Activated T-helper 17 cell treated with anti-CD3 and anti-CD28 coated beads, Interleukin-2, amount 50 U/mL, for 72 hours (primary cell): ENCODE data around the gene TUBB4B. TPM values are rescaled to one million over a fixed set of nuclear protein-coding genes. Genes with fewer than 3 reads are reported as not detected.

Experiments used
- ATAC-seq: fragments of 150-1000 bp; cut with Tn5 transposase; replicated peaks from 2 replicates; pipeline ENCODE4 v1.10.0; 2021; ENCODE audit warnings: mild to moderate bottlenecking, moderate library complexity
- H3K27ac Mint-ChIP-seq: one replicate; pipeline ENCODE4 v1.8.0; 2022; ENCODE audit warnings: mixed read lengths
- H3K27me3 Mint-ChIP-seq: one replicate; pipeline ENCODE4 v1.8.0; 2022; ENCODE audit warnings: mixed read lengths
- H3K36me3 Mint-ChIP-seq: one replicate; pipeline ENCODE4 v1.8.0; 2022; ENCODE audit warnings: low read depth, mild to moderate bottlenecking, mixed read lengths
- H3K4me1 Mint-ChIP-seq: one replicate; pipeline ENCODE4 v1.8.0; 2022; ENCODE audit warnings: mixed read lengths
- H3K4me3 Mint-ChIP-seq: one replicate; pipeline ENCODE4 v1.8.0; 2022; ENCODE audit warnings: mild to moderate bottlenecking, mixed read lengths
- H3K9me3 Mint-ChIP-seq: one replicate; pipeline ENCODE4 v1.8.0; 2022; ENCODE audit warnings: mixed read lengths
- total RNA-seq, 2 donors: library from RNA; stranded (reverse); gene quantifications; one replicate each; pipeline ENCODE4 v1.2.3, GENCODE V29; 2022

TUBB4B gene
- total RNA-seq, 2 donors from 2014 or later, result 232 to 372 TPM

DNA sequence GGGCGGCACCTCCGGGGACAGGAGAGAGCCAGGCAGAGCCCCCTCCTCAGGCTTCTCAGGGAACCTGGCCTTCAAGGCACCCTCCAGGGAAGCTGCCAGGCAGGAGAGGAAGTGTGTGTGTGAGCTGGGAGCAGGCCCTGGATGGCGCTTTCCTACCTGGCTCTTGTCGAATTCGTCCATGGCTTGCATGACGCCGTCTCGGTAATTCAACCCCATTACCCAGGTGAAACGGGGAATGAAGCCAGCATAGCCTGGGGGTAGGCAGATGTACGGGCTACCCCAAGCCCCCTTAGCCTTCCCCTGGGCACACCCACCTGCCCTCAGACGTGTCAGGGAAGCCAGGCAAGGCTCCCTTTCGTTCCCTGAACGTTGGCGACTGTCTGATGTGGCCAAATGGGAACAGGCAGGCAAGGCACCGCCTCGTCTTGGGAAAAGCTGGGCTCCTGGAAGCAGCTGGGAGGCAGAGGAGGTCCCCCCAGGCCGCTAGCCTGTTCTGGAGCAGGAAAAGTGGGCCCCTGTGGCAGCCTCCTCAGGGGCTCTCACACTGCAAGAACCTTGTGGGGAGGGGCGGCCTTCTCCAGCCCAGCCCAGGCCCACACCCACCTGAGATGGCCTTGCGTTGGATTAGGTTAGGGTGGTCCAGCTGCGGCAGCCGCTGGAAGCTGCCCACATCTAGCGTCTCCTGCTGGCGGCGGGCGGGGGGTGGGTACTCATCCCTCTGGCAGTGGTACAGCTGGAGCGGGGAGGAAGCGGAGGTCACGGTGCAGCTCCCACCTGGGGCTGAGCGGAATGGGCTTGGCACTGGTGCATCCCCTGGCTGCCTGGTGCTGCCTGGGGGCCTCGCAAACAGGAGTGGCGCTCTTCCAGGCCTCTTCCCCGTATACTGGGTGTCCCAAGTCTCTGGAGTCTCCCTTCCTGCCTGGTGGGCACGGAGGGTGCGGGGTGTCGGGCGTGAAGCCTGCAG is 3.7 kb downstream of the TUBB4B start:
- Mint-ChIP-seq H3K27ac (no peak overlapping the region), H3K9me3 (no peaks in the 10 kb centered on the region), H3K4me1 (peaks cover 5% of the 10 kb centered on the region), H3K36me3 (peaks cover 34% of the 10 kb centered on the region), H3K4me3 (no peak overlapping the region), H3K27me3 (no peaks in the 10 kb centered on the region)
- ATAC-seq, result no peak

DNA sequence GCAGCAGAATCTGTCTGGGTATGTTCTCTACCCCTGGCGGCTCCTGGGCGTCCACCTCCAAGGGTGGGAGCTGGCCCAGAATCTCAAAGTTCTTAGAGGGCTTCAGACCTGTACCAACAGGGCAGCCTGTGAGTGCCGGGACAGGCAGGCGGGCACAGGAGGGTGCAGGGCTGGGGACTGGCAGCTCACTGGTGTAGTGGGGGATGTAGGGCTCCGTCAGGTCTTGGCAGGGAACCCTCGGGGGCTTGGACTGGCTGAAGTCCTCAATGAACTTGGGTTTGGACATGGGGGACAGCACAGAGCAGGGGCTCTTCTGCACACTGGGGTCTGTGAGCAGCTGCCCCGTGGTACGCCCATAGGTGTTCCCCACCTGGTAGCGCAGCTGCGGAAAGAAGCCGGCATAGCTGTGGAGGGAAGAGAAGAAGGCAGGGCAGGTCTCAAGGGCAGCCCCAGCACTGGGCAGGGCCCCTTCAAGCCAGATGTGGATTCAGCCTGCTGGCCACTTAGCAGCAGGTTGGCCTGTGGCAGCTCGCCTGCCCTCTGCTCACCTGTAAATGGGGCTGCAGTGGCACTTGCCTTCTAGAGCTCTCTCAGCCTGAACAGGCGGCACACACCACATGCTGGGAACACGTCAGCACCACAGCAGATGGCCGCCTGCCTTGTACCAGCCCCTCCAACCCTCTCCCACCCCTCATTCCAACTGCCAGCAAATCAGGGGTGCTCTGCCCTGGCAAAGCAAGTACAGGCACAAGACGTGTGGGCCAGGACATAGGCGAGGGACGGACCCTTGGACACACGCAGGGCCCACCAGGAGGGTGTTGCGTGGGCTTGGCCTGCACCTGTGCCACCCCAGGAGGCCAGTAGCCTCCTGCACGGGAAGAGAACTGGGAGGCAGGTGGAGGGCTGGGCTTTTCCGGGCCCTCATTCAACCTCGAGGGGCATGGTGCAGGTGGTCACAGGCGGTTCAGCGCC is 4.6 kb downstream of the TUBB4B start:
- peaks cover 5% of the 10 kb centered on the region for H3K4me1 Mint-ChIP-seq

DNA sequence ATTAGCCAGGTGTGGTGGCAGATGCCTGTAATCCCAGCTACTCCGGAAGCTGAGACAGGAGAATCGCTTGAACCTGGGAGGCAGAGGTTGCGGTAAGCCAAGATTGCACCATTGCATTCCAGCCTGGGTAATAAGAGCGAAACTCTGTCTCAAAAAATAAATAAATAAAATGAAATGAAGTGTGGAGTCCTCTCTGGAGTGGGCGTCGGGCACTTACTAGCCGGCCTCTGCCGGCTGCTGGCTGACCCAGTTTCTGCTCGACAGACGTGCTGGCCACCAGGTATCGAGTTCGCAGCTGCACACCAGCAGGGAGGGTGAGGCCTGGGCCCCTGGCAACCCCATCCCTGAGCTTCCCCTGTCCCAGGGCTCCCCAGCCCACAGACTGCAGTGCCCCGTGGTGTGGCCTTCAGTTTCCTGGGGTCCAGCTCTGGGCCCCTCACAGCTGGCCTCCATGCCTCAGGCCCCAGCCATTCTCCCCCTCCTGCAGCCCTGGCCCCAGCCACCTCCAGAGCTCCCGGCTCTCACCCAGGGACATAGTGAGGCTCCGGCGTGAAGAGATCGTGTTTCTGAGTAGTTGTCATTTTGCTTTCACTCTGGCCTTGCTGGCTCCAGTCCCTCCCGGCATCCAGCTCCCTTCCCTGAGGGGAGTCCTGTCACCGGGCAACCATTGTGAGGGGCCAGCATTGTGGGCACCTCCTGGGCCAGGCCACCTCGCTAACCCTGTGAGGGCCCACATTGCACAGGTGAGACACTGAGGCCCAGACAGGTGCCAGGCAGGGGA is 6.2 kb downstream of the TUBB4B start:
- Mint-ChIP-seq H3K4me1 (no peaks in the 10 kb centered on the region), H3K36me3 (peaks cover 21% of the 10 kb centered on the region), H3K4me3 (no peak overlapping the region), H3K9me3 (no peaks in the 10 kb centered on the region), H3K27ac (no peak overlapping the region), H3K27me3 (no peaks in the 10 kb centered on the region)
- no peak for ATAC-seq

More for the DNA sequence above, 4.6 kb downstream of the TUBB4B start:
- Mint-ChIP-seq H3K9me3 (no peaks in the 10 kb centered on the region), H3K27me3 (no peaks in the 10 kb centered on the region), H3K36me3 (peaks cover 33% of the 10 kb centered on the region), H3K4me3 (no peak overlapping the region), H3K27ac (no peak overlapping the region)
- no peak for ATAC-seq

DNA sequence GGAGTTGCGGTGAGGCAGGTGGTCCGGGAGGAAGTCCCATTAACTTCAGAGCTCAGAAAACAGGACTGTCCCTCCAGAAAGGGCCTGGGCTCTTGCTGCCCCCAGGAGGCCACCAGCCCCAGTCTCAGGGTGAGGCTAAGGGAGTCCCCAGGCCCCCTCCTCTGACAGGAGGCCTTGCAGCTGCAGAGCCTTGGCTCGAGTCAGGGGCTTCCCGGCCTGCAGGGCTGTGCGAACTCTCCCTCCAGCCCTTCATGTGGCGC is 6.8 kb downstream of the TUBB4B start:
- ATAC-seq, result no peak
- Mint-ChIP-seq H3K36me3 (peaks cover 16% of the 10 kb centered on the region), H3K9me3 (no peaks in the 10 kb centered on the region), H3K27ac (no peak overlapping the region), H3K4me1 (no peaks in the 10 kb centered on the region), H3K4me3 (no peak overlapping the region), H3K27me3 (no peaks in the 10 kb centered on the region)

DNA sequence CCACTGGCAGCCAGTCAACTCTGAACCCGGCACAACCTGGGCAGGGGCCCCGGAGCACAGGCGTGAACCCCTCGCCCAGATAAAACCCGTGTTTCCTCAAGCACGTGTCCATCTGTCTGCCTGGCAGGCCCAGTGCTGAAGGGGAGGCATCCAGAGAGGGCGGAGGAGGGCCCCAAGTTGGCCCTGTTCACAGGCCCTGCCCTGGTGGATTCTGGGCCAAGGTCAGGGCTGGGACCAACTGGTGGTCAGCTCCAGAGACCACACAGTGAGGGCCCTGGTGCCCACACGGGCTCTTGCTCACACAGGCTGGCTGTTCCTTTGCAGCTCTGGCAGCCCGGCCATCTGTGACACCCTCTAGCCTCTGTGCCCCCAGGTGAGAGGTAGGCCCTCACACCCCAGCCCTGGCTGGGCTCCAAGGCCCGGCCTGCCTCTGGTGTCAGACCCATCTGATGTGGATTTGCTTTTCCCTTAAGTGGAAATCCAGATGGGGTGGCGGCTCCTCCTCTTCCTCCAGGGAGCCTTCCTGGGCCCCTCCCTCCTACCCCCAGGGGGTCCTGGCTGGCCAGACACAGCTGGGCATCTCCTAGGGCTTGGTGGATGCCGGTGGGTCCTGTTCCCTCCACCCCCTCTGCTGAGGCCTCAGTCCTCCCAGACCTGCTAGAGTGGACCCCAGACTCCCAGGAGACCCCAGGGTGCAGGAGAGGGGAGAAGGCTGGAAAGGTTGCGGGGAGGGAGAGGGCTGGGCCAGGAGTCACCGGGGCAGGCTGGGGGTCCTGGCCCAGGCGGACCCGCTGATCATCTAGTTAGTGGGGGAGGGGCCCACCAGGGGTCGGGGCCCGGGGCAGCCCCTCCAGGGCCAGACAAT is 9.5 kb downstream of the TUBB4B start:
- H3K27ac Mint-ChIP-seq, result no peak overlapping the region
- no peak for ATAC-seq
- no peak overlapping the region for H3K4me3 Mint-ChIP-seq

DNA sequence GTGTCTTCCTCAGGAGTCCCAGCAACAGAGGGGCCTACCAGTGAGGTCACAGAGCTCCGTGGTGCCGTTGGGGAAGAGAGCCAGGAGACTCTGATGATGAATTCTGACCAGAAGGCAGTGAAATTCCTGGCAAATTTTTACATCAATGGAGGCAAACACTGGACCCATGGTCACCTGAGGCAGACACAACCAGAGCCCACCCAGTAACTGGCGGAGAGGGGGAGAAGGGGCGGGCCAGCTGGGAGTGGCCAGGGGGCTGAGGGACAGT is 10.0 kb downstream of the TUBB4B start, which contains the start of gene STPG3:
STPG3 (plus strand) TSS at position 93 of the 268 bp plus-strand sequence; CDS start at position 94, 1 bp downstream.
- ATAC-seq, result no peak
- peaks cover 7% of the 10 kb centered on the region for H3K36me3 Mint-ChIP-seq
- H3K4me3 Mint-ChIP-seq, result no peak within 1 kb of the TSS
- no peaks in the 10 kb centered on the region for H3K27me3 Mint-ChIP-seq
- no peaks in the 10 kb centered on the region for H3K9me3 Mint-ChIP-seq
- no peak within 1 kb of the TSS for H3K27ac Mint-ChIP-seq
- peaks cover 4% of the 10 kb centered on the region for H3K4me1 Mint-ChIP-seq

More for the DNA sequence above, 9.5 kb downstream of the TUBB4B start:
- H3K27me3 Mint-ChIP-seq, result no peaks in the 10 kb centered on the region
- H3K9me3 Mint-ChIP-seq, result no peaks in the 10 kb centered on the region
- peaks cover 4% of the 10 kb centered on the region for H3K4me1 Mint-ChIP-seq
- peaks cover 6% of the 10 kb centered on the region for H3K36me3 Mint-ChIP-seq

DNA sequence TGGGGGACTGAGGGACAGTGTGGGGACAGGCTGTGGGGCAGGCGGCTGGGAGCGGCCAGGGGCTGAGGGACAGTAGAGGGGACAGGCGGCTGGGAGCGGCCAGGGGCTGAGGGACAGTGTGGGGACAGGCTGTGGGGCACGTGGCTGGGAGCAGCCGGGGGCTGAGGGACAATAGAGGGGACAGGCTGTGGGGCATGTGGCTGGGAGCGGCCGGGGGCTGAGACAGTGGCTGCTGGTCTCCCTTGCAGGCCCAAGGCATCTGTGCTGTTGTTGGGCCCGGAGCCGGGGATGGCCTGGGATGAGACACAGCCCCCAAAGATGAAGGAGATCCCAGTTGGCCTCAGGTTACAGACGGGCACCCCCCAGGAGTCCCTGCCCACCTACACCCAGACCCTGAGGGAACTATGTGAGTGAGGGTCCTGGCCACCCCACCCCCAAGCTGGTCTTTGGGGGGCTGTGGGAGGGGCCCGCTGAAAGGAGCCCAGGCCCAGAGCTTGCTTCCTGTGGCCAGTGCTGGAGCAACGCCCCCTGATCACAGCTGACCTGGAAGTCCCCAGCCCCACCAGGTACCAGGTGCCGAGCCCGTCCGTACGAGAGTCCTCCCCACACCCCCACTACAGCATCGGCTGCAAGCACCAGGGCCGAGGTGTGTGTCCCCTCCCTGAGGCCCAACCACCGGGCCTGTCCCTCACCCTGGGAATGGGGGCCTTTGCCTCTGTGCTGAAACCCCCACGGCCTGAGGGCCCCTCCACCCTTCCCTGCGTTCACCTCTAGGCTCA is 10.6 kb downstream of the TUBB4B start:
- Mint-ChIP-seq H3K36me3 (peaks cover 12% of the 10 kb centered on the region), H3K4me3 (no peak overlapping the region), H3K27me3 (no peaks in the 10 kb centered on the region), H3K9me3 (no peaks in the 10 kb centered on the region), H3K4me1 (peaks cover 4% of the 10 kb centered on the region), H3K27ac (no peak overlapping the region)
- ATAC-seq, result no peak

DNA sequence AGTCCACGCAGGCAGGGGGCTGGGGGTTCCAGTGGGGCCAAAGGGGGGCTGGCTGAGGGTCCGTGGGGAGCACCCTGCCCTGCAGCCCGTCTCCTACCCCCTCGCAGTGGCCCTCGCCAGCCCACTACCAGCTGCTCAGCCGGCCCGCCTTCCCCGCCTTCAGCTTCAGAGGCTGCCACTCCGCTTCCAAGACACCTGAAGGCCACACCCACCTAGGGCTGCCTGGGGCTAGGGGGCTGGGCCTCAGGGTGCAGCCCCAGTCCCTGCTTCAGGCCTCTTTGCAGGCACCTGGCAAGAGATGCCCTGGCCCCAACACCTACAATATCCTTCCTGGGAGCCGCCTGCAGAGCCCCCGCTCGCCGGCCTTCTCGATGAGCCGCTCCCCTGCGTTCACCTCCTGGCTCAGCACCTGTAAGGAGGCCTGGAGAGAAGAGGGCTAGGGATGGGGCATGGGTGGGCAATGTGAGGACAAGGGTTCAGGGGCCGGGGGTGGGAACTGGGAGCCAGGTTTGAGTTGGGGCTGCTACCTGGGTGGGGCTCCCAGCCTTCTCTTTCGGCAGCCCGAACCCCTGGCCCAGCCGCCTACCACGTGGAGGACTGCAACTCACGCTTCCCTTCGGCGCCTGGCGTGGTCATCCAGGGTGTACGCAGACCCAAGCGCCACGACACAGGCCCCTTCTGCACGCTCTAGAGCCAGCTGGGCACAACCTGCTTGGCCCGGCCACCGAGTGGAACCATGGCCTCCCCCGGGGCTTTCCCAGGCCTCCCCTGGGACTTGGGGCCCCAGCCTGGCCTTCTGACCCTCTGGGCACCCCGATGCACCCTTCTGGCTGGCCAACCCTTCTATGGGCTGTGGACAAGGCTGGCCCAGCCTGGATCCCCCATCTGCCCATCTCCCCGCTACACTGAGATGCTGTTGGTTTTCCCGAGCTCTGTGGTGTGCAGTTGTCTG is 11.7 kb downstream of the TUBB4B start:
- H3K27me3 Mint-ChIP-seq, result no peaks in the 10 kb centered on the region
- no peak overlapping the region for H3K27ac Mint-ChIP-seq
- H3K9me3 Mint-ChIP-seq, result no peaks in the 10 kb centered on the region
- peaks cover 24% of the 10 kb centered on the region for H3K36me3 Mint-ChIP-seq
- H3K4me1 Mint-ChIP-seq, result peaks cover 4% of the 10 kb centered on the region
- H3K4me3 Mint-ChIP-seq, result no peak overlapping the region
- ATAC-seq, result no peak

DNA sequence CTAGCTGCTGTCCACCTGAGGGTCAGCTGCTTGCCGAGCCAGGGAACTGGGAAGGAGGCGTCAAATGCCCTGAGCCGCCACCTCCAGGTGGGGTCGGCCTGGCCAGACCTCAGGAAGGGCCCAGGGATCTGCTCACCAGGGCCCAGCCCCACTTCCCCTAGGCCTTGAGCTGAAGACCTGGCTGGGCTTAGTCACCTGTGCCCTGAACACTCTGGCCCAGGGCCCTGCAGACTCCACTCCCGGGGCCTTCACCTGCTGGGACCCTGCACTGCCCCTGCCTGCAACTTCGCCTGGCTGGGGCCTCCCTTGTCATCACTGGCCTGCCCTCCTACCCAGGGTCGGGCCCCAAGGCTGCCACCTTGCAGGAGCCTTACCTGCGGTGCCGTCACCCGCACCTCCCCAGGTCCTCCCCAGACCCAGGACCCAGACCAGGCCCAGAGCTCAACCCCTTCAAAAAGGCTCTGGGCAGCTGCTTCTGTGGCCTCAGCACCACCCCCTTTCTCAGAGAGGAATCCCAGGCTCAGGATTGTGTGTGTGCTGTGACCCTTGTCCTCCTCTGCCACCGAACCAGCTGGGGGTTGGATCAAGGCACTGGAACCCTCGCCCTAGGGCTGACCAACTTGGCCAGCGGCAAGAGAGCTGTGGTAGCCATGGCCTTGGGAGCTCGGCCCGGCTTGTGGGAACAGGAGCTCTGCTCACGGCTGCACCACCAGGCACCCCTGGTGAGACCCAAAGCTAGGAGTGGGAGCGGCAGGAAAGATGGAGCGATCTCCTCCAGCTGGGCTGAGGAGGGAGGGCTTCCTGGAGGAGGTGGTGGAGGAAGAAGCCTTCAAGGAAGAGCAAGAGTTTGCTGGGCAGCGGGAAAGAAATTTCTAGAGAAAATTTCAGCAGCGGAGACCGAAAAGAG is 12.9 kb downstream of the TUBB4B start:
- Mint-ChIP-seq H3K36me3 (peaks cover 35% of the 10 kb centered on the region), H3K9me3 (no peaks in the 10 kb centered on the region), H3K4me1 (peaks cover 4% of the 10 kb centered on the region), H3K27me3 (no peaks in the 10 kb centered on the region), H3K4me3 (peak overlapping the region; percentile 85), H3K27ac (peak overlapping the region; percentile 76)
- ATAC-seq, result no peak

DNA sequence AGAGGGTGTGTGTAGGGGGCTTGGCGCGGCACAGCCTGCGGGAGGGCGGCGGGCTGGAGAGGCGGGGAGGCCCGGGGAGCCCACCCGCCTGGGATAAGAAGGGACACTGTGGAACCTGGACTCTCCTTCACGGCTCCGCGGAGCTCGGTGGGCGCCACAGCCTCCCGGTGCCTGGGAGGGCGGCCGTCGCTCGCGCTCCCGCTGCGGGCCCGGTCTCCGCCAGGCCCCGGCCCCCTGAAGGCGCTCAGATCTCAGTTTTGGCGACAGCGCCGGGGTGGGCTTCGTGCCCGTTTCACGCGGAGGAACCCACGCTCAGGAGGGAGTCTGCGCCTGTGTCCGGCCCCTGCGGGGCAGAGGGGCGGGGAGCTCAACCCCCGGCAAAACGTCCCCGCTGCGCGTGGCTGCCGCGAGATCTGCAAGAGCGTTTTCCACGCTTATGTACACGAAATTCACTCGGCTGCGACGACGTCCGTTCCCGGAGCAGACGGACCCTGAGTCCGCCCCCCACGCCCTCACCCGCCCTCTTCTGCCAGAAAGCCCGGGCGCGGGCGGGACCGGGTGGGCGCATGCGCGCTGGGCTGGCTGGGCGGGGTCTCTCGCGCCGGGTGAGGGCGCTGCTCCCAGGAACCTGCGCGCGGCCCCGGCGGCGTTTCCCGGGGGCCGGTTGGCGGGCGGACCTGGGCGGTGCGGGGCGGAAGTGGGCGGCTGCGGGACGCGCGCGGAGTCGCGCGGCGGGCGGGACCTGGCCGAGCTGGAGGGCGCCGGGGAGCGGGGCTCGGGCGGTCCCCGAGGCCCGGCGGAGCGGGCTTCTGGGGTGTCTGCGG is 13.7 kb downstream of the TUBB4B start, which contains the start of gene NELFB:
NELFB (plus strand) TSS at position 704 of the 824 bp plus-strand sequence.
- peaks cover 40% of the 10 kb centered on the region for H3K36me3 Mint-ChIP-seq

More for the DNA sequence above, 13.7 kb downstream of the TUBB4B start, which contains the start of gene NELFB:
- H3K27me3 Mint-ChIP-seq, result no peaks in the 10 kb centered on the region
- no peaks in the 10 kb centered on the region for H3K9me3 Mint-ChIP-seq
- peaks cover 4% of the 10 kb centered on the region for H3K4me1 Mint-ChIP-seq
- H3K4me3 Mint-ChIP-seq, result peak within 1 kb of the TSS; percentile 85
- ATAC-seq, result peak; percentile 89
- H3K27ac Mint-ChIP-seq, result peak within 1 kb of the TSS; percentile 76
